Measurements from ENCODE around the gene ETS2. TPM values are rescaled to one million over a fixed set of nuclear protein-coding genes. Genes with fewer than 3 reads are reported as not detected.

The ETS2 gene
- total and polyA plus RNA-seq, 10 of the 15 experiments (the other 5 are each of a cell fraction or from before 2014, with no cell fraction given) = 0.52 to 8.6 (median 3.8) TPM

DNA sequence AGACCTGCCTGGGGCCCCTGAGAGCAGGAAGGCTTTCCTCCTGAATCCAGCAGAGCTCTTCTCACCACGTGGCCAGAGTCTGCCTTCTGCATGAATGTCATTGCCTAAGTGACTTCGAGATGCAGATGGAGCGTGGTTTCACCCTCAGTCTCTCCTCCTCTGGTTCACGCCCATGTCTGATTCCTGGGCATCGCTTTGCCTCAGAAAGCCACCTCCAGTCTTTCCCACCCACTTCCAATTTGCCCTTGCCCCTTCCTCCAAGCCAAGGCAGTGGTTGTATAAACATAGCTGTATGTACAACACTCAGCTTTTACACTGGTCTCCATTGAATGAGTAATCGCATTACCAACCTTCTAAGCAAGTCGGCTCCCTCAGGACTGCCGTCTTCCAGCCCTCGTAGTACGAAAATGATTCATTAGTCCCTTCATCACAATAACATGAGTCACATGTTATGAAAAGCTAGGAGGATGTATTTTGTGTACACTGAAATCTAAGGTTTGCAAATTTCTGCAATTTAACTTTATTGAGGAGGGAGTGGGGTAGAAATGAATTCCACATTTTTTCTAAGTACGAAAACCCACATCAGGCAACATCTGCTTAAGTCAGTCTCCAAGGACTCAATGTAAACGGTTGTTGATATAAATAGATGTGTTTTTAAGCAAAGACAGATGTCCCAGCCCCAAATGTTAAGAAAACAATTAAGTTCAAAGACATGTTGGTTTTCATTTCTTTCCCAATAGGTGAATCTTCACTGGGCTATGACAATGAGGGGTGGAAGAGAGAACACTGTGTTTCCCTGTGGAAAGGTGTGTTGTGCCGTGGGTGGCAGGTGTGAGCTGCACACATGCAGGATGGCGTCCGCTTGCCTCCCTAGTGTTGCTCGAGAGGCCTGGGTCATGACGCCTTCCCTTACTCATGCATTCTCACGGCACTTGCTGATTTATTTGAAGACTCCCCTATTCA lies 32.3 kb upstream of the ETS2 start (continued):
- TF ChIP-seq, protein P1, sequence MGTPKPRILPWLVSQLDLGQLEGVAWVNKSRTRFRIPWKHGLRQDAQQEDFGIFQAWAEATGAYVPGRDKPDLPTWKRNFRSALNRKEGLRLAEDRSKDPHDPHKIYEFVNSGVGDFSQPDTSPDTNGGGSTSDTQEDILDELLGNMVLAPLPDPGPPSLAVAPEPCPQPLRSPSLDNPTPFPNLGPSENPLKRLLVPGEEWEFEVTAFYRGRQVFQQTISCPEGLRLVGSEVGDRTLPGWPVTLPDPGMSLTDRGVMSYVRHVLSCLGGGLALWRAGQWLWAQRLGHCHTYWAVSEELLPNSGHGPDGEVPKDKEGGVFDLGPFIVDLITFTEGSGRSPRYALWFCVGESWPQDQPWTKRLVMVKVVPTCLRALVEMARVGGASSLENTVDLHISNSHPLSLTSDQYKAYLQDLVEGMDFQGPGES (IDR thresholded peaks at IDR 0.05) = no peak
- TF ChIP-seq, protein P2, sequence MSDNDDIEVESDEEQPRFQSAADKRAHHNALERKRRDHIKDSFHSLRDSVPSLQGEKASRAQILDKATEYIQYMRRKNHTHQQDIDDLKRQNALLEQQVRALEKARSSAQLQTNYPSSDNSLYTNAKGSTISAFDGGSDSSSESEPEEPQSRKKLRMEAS (IDR thresholded peaks at IDR 0.05; ENCODE audit: low read depth, low read length) = no peak
- TF ChIP-seq, protein P3, sequence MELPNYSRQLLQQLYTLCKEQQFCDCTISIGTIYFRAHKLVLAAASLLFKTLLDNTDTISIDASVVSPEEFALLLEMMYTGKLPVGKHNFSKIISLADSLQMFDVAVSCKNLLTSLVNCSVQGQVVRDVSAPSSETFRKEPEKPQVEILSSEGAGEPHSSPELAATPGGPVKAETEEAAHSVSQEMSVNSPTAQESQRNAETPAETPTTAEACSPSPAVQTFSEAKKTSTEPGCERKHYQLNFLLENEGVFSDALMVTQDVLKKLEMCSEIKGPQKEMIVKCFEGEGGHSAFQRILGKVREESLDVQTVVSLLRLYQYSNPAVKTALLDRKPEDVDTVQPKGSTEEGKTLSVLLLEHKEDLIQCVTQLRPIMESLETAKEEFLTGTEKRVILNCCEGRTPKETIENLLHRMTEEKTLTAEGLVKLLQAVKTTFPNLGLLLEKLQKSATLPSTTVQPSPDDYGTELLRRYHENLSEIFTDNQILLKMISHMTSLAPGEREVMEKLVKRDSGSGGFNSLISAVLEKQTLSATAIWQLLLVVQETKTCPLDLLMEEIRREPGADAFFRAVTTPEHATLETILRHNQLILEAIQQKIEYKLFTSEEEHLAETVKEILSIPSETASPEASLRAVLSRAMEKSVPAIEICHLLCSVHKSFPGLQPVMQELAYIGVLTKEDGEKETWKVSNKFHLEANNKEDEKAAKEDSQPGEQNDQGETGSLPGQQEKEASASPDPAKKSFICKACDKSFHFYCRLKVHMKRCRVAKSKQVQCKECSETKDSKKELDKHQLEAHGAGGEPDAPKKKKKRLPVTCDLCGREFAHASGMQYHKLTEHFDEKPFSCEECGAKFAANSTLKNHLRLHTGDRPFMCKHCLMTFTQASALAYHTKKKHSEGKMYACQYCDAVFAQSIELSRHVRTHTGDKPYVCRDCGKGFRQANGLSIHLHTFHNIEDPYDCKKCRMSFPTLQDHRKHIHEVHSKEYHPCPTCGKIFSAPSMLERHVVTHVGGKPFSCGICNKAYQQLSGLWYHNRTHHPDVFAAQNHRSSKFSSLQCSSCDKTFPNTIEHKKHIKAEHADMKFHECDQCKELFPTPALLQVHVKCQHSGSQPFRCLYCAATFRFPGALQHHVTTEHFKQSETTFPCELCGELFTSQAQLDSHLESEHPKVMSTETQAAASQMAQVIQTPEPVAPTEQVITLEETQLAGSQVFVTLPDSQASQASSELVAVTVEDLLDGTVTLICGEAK (IDR thresholded peaks at IDR 0.05; ENCODE audit: borderline replicate concordance) = no peak
- TF ChIP-seq SIN3A (IDR thresholded peaks at IDR 0.05; ENCODE audit: low read depth, low read length) = no peak
- TF ChIP-seq EED (IDR thresholded peaks at IDR 0.05; ENCODE audit: low read depth) = peak; percentile 62; the same call in 1 of the 2 replicates
- no peak for TF ChIP-seq SMARCA5 (IDR thresholded peaks at IDR 0.05)
- no peak for TF ChIP-seq MXI1 (IDR thresholded peaks at IDR 0.05; ENCODE audit: low read depth, low read length)
- no peak for TF ChIP-seq RELA (IDR thresholded peaks at IDR 0.05; ENCODE audit: borderline replicate concordance, partially characterized antibody)
